SH-SY5Y (cell line): ENCODE measurements around the gene CNTN4.

Source experiments
- GATA2 ChIP-seq: IDR thresholded peaks from 2 replicates; pipeline ENCODE4 v1.6.1; 2011; ENCODE audit warnings: mild to moderate bottlenecking, low read depth, low read length
- GATA3 ChIP-seq: IDR thresholded peaks from 2 replicates; pipeline ENCODE4 v1.6.1; 2011; ENCODE audit warnings: low read depth, mild to moderate bottlenecking, low read length, moderate library complexity

DNA sequence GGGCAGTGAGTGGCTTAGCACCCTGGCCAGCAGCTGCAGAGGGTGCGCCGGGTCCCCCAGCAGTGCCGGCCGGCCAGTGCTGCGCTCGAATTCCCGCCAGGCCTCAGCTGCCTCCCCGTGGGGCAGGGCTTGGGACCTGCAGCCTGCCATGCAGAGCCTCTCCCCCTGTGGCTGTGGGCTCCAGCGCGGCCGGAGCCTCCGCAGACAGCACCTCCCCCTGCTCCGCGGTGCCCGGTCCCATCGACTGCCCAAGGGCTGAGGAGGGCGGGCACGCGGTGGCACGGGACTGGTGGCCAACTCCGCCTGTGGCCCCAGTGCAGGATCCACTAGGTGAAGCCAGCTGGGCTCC is 386.3 kb downstream of the CNTN4 start:
- TF ChIP-seq GATA2 (no peak), GATA3 (no peak)
